Effector memory CD8-positive, alpha-beta T cell (primary cell): ENCODE data around the gene SEMA3D.

Experiments used
- ATAC-seq: fragments of 150-1000 bp; cut with Tn5 transposase; replicated peaks from 2 replicates; pipeline ENCODE4 v1.10.0; 2021; ENCODE audit warnings: mild to moderate bottlenecking, moderate library complexity
- DNase-seq, 3 experiments: peaks; one replicate each; pipeline ENCODE4 v3.0.0; 2021
- H3K27ac Mint-ChIP-seq, 2 donors: one replicate each; pipeline ENCODE4 v1.8.0; 2022; ENCODE audit warnings: mild to moderate bottlenecking in 2 of 2, mixed read lengths in 2 of 2, moderate library complexity in 2 of 2
- H3K27me3 Mint-ChIP-seq, 2 donors: one replicate each; pipeline ENCODE4 v1.8.0; 2022; ENCODE audit warnings: mixed read lengths in 2 of 2
- H3K36me3 Mint-ChIP-seq: one replicate; pipeline ENCODE4 v1.8.0; 2022; ENCODE audit warnings: mild to moderate bottlenecking, moderate library complexity, mixed read lengths; ENCODE audit not compliant: insufficient read depth
- H3K4me1 Mint-ChIP-seq, 2 donors: one replicate each; pipeline ENCODE4 v1.8.0; 2022; ENCODE audit warnings: low read depth in 2 of 2, mixed read lengths in 2 of 2
- H3K4me3 Mint-ChIP-seq, 2 donors: one replicate each; pipeline ENCODE4 v1.8.0; 2022; ENCODE audit warnings: mild to moderate bottlenecking in 2 of 2, mixed read lengths in 2 of 2, moderate library complexity in 2 of 2
- H3K9me3 Mint-ChIP-seq, 2 donors: one replicate each; pipeline ENCODE4 v1.8.0; 2022; ENCODE audit warnings: mixed read lengths in 2 of 2

SEMA3D gene

GRCh38 chr7:85175217-85175616 lies 11.6 kb downstream of the SEMA3D start:
- Mint-ChIP-seq H3K27ac (no peak overlapping the region), H3K36me3 (no peaks in the 10 kb centered on the region), H3K27me3 (no peaks in the 10 kb centered on the region), H3K4me3 (no peak overlapping the region), H3K9me3 (peaks cover 11 to 18% of the 10 kb centered on the region in 2 donors), H3K4me1 (no peaks in the 10 kb centered on the region)
- ATAC-seq = no peak
- no peak for DNase-seq

GRCh38 chr7:85172530-85172941 lies 14.3 kb downstream of the SEMA3D start:
- DNase-seq = no peak
- no peaks in the 10 kb centered on the region for H3K4me1 Mint-ChIP-seq

GRCh38 chr7:85167636-85168035 lies 19.2 kb downstream of the SEMA3D start:
- Mint-ChIP-seq H3K4me1 (no peaks in the 10 kb centered on the region), H3K4me3 (no peak overlapping the region), H3K9me3 (peaks cover 0 to 16% of the 10 kb centered on the region in 2 donors), H3K27ac (no peak overlapping the region), H3K27me3 (no peaks in the 10 kb centered on the region), H3K36me3 (no peaks in the 10 kb centered on the region)
- ATAC-seq (no peak), DNase-seq (no peak)

More at GRCh38 chr7:85172530-85172941, 14.3 kb downstream of the SEMA3D start:
- no peaks in the 10 kb centered on the region for H3K36me3 Mint-ChIP-seq
- no peak for ATAC-seq
- H3K9me3 Mint-ChIP-seq = peaks cover 6 to 7% of the 10 kb centered on the region in 2 donors
- H3K4me3 Mint-ChIP-seq = no peak overlapping the region
- H3K27me3 Mint-ChIP-seq = no peaks in the 10 kb centered on the region
- H3K27ac Mint-ChIP-seq = no peak overlapping the region

- no peak for DNase-seq
- Mint-ChIP-seq H3K27ac (no peak overlapping the region), H3K4me3 (no peak overlapping the region), H3K4me1 (no peaks in the 10 kb centered on the region), H3K27me3 (no peaks in the 10 kb centered on the region), H3K36me3 (no peaks in the 10 kb centered on the region), H3K9me3 (peaks cover 6 to 21% of the 10 kb centered on the region in 2 donors)
- no peak for ATAC-seq
Measured at GRCh38 chr7:85165263-85165662, 21.6 kb downstream of the SEMA3D start.

GRCh38 chr7:85164376-85164775 lies 22.5 kb downstream of the SEMA3D start:
- no peaks in the 10 kb centered on the region for H3K27me3 Mint-ChIP-seq
- ATAC-seq = no peak
- peaks cover 9 to 21% of the 10 kb centered on the region in 2 donors for H3K9me3 Mint-ChIP-seq
- no peak for DNase-seq
- H3K4me1 Mint-ChIP-seq = no peaks in the 10 kb centered on the region
- H3K4me3 Mint-ChIP-seq = no peak overlapping the region
- H3K36me3 Mint-ChIP-seq = no peaks in the 10 kb centered on the region
- H3K27ac Mint-ChIP-seq = no peak overlapping the region

GRCh38 chr7:85162721-85163120 lies 24.1 kb downstream of the SEMA3D start:
- no peak overlapping the region for H3K27ac Mint-ChIP-seq
- no peaks in the 10 kb centered on the region for H3K36me3 Mint-ChIP-seq
- H3K4me1 Mint-ChIP-seq = no peaks in the 10 kb centered on the region
- no peak for ATAC-seq
- no peaks in the 10 kb centered on the region for H3K27me3 Mint-ChIP-seq
- no peak overlapping the region for H3K4me3 Mint-ChIP-seq
- no peak for DNase-seq
- H3K9me3 Mint-ChIP-seq = peaks cover 17 to 21% of the 10 kb centered on the region in 2 donors

GRCh38 chr7:85160223-85160622 lies 26.6 kb downstream of the SEMA3D start:
- Mint-ChIP-seq H3K9me3 (peaks cover 7 to 17% of the 10 kb centered on the region in 2 donors), H3K27ac (no peak overlapping the region), H3K27me3 (no peaks in the 10 kb centered on the region), H3K4me3 (no peak overlapping the region), H3K4me1 (no peaks in the 10 kb centered on the region), H3K36me3 (no peaks in the 10 kb centered on the region)
- DNase-seq (no peak), ATAC-seq (no peak)

- Mint-ChIP-seq H3K36me3 (no peaks in the 10 kb centered on the region), H3K4me3 (no peak overlapping the region), H3K4me1 (no peaks in the 10 kb centered on the region), H3K27ac (no peak overlapping the region), H3K9me3 (peaks cover 7 to 17% of the 10 kb centered on the region in 2 donors), H3K27me3 (no peaks in the 10 kb centered on the region)
- no peak for DNase-seq
- no peak for ATAC-seq
Measured at GRCh38 chr7:85159003-85159402, 27.9 kb downstream of the SEMA3D start.

- no peaks in the 10 kb centered on the region for H3K4me1 Mint-ChIP-seq
- ATAC-seq = no peak
- peaks cover 7 to 20% of the 10 kb centered on the region in 2 donors for H3K9me3 Mint-ChIP-seq
- no peak overlapping the region for H3K4me3 Mint-ChIP-seq
- no peak overlapping the region for H3K27ac Mint-ChIP-seq
- H3K27me3 Mint-ChIP-seq = no peaks in the 10 kb centered on the region
- H3K36me3 Mint-ChIP-seq = no peaks in the 10 kb centered on the region
- no peak for DNase-seq
Measured at GRCh38 chr7:85156661-85157208, 30.1 kb downstream of the SEMA3D start.

- Mint-ChIP-seq H3K27me3 (no peaks in the 10 kb centered on the region), H3K27ac (no peak overlapping the region), H3K4me1 (no peaks in the 10 kb centered on the region), H3K4me3 (no peak overlapping the region), H3K9me3 (peaks cover 0 to 13% of the 10 kb centered on the region in 2 donors), H3K36me3 (no peaks in the 10 kb centered on the region)
- DNase-seq (no peak), ATAC-seq (no peak)
Measured at GRCh38 chr7:85154282-85154937, 32.4 kb downstream of the SEMA3D start.

- no peak overlapping the region for H3K4me3 Mint-ChIP-seq
- H3K36me3 Mint-ChIP-seq = no peaks in the 10 kb centered on the region
- DNase-seq = no peak
- no peak overlapping the region for H3K27ac Mint-ChIP-seq
- H3K27me3 Mint-ChIP-seq = no peaks in the 10 kb centered on the region
- no peak for ATAC-seq
- H3K9me3 Mint-ChIP-seq = peaks cover 0 to 9% of the 10 kb centered on the region in 2 donors
- H3K4me1 Mint-ChIP-seq = no peaks in the 10 kb centered on the region
Measured at GRCh38 chr7:85153715-85154114, 33.1 kb downstream of the SEMA3D start.

- no peak overlapping the region for H3K4me3 Mint-ChIP-seq
- H3K27me3 Mint-ChIP-seq = no peaks in the 10 kb centered on the region
- H3K27ac Mint-ChIP-seq = no peak overlapping the region
- H3K4me1 Mint-ChIP-seq = no peaks in the 10 kb centered on the region
- H3K9me3 Mint-ChIP-seq = peaks cover 0 to 6% of the 10 kb centered on the region in 2 donors
- H3K36me3 Mint-ChIP-seq = no peaks in the 10 kb centered on the region
- DNase-seq (no peak), ATAC-seq (no peak)
Measured at GRCh38 chr7:85150624-85151023, 36.2 kb downstream of the SEMA3D start.

GRCh38 chr7:85144771-85145170 lies 42.1 kb downstream of the SEMA3D start:
- no peaks in the 10 kb centered on the region for H3K27me3 Mint-ChIP-seq
- no peak overlapping the region for H3K27ac Mint-ChIP-seq
- H3K36me3 Mint-ChIP-seq = no peaks in the 10 kb centered on the region
- DNase-seq = no peak
- no peak for ATAC-seq
- no peak overlapping the region for H3K4me3 Mint-ChIP-seq
- peaks cover 0 to 1% of the 10 kb centered on the region in 2 donors for H3K9me3 Mint-ChIP-seq
- H3K4me1 Mint-ChIP-seq = no peaks in the 10 kb centered on the region

GRCh38 chr7:85135977-85136376 lies 50.9 kb downstream of the SEMA3D start:
- Mint-ChIP-seq H3K36me3 (no peaks in the 10 kb centered on the region), H3K27me3 (no peaks in the 10 kb centered on the region), H3K4me3 (no peak overlapping the region), H3K4me1 (no peaks in the 10 kb centered on the region), H3K27ac (no peak overlapping the region), H3K9me3 (peaks cover 0 to 4% of the 10 kb centered on the region in 2 donors)
- ATAC-seq = no peak
- no peak for DNase-seq
